Retina (tissue), 1 donor: ENCODE measurements around the gene GK2.

ENCODE experiments used
- DNase-seq: peaks from one replicate; pipeline ENCODE4 v3.0.0-alpha.2; 2016

GK2 gene

GRCh38 chr4:79381161-79381560, 26.9 kb downstream of the GK2 start:
- no peak for DNase-seq

- DNase-seq, result no peak
These were observed 38.0 kb downstream of the GK2 start for GRCh38 chr4:79370026-79370425.

- no peak for DNase-seq
These were observed 40.9 kb downstream of the GK2 start for GRCh38 chr4:79367096-79367495.

- no peak for DNase-seq
These were observed 41.6 kb downstream of the GK2 start for GRCh38 chr4:79366422-79366821.

GRCh38 chr4:79364061-79364460, 44.0 kb downstream of the GK2 start:
- peak; percentile 14 for DNase-seq

GRCh38 chr4:79362626-79363025, 45.4 kb downstream of the GK2 start:
- no peak for DNase-seq

- no peak for DNase-seq
These were observed 48.0 kb downstream of the GK2 start for GRCh38 chr4:79360006-79360405.

GRCh38 chr4:79358438-79358837, 49.6 kb downstream of the GK2 start:
- DNase-seq, result no peak

GRCh38 chr4:79357365-79357764, 50.7 kb downstream of the GK2 start:
- no peak for DNase-seq
